ENCODE results near the gene RPAP3.
A peak's percentile ranks its signal among the peaks of the same experiment; 100 is the strongest.

Gene RPAP3

DNA sequence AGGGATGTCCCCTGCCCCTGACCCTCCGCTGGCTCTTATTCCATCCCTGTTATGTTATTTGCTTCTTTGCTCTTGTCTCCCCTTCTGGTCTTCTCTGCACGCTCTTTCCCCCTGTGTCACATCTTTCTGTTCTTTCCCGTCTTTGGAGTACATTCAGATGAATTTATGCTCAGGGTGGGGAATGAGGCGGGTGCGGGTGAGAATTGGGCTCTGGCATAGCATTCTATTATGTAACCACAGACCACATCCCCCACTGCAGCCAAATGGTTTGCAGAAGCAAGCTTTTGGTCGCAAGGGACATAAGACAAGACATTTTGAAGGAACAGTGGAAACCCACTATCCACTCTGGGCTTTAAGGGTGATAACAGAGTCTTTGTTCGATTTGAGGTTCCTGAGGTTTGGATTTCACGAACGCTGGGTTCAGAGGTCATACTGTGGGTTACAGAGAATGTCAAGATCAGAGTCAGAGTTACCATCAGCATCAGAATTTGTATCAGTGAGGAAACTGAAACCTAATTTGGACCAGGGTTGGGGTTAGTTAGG is 15.7 kb upstream of the RPAP3 start:
- no peak for DNase-seq (ENCODE audit: low spot score)

- no peak for DNase-seq (ENCODE audit: low spot score)
Observed at GRCh38 chr12:47718531-47718930, 12.7 kb upstream of the RPAP3 start.

DNA sequence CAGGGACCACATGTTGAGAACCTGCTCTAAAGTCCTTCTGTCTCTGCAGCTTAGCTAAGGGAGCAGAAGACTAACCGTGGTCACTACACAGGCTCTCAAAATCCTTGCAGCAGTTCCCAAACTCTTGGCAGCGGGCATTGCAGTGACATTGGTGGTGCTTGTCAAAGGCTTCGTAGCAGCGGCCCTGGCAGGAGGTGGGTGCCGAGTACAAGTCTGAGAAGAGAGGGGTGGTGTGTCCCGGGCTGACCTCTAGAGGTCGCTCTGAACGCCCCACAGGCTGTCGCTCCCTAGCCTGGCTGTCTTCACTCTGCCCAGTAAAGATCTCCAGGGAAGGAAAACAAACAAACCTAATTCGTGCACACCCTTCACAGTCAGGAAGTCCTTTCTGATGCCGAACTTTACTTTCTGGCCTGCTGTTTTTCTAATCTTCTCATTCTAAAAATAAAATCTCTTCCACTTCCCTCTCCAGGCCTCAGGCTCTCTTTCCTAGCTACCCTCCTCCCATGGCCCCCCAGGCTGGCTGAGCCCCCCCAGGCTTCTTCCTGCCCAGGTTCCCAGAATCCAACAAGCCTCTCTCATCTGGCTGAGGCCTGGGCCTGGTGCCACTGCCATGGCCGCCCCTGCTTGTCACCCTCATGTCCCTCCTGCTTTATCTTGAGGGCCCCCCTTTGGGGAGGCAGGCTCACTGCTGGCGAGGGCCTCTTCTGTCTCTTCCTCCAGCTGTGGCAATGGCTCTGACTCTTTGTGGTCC is 11.8 kb upstream of the RPAP3 start:
- DNase-seq (ENCODE audit: low spot score) = peak; percentile 95

DNA sequence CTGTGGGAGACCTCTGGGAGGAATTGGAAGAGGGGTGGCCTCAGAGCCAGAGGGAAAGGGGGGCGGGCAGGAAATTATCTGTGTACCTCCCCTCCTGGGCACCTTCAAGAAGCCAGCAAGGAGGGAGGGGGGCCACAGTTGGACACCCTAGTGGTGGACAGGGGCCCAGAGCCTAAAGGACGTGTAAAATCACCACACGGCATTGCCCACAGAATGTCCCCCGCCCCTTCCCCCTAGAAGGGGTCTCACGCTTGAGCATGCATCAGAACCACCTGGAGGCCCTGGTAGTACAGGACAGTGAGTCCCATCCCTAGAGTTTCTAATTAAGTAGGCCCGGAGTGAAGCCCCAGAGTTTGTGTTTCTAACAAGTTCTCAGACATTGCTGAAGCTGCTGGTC is 11.2 kb upstream of the RPAP3 start:
- DNase-seq (ENCODE audit: low spot score) = no peak

DNA sequence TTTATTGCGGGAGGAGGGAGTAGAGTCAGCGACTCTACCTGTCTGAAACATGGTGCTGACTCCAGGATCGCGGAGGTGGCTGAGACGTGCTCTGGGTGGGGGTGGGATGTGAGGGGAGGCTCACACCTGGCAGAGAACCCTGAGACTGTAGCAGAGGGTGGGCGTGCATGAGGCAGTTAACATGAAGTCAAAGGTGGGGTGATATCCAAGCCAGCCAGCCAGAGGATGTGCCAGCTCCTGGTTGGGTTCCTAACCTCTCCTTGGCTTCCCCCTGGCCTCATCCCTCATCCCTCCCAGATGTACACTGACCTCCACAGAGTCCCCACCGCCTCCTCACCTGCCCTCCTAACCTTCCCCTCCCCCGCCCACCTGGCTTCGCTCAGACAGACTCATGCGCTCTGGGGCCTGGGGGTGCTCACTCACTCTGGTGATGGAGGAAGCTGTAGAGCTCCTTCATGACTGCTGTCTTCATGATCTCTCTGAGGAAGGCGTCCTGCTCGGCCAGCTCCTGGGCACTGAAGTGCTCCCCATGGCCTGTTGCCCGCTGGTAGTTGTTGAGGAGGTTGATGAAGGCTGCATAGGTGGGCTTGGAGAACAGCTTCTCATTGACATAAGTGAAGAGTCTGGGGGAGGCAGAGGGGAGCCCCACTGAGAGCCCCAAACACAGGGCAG is 10.2 kb upstream of the RPAP3 start:
- no peak for DNase-seq (ENCODE audit: low spot score)

DNA sequence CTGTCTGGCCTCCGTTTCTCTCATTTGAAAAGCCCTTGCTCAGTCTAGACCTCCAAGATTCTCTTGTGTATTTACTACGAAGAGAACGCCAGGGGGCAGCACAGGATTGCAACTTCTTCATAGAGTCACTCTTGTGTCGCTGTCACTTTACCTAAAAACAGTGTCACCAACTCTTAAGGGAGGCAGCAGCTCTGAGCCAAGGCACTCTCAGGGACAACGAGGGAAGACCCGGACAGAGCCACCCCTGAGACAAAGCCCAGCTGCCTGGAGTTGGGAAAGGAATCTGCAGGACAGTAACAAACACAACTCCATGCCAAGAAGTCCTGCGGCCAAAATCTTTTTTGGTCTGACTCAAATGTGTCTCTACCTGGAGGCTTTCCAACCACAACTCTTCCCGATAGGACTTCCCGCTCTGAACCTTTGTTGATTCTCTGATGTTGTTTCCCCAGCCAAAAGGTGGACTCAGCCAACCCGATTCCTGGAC is 9.6 kb upstream of the RPAP3 start:
- peak; percentile 55 for DNase-seq (ENCODE audit: low spot score)

GRCh38 chr12:47714826-47715386 is 9.1 kb upstream of the RPAP3 start:
- DNase-seq (ENCODE audit: low spot score) = no peak

- no peak for DNase-seq (ENCODE audit: low spot score)
Observed at GRCh38 chr12:47712171-47712570, 6.3 kb upstream of the RPAP3 start.

DNA sequence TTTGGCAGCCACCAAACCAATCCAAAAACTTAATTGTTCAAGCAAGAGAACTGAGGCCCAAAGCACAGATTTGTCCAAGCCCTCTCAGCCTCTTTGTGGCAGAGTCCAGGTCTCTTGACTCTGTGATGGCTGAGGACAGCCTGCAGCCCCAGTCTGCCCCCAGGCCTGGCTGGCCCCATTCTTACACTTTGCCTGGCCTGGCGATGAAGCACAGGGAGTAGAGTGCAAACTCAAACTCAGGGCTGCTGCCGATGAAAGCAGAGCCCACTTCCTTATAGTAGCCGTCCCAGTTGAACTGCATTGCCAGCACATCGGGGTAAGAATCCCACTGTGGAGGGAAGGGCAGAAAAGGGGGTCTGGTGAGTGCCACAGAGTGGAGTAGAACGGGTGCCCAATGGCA is 5.6 kb upstream of the RPAP3 start:
- DNase-seq (ENCODE audit: low spot score) = no peak

- no peak for DNase-seq (ENCODE audit: low spot score)
Observed at GRCh38 chr12:47710278-47710677, 4.4 kb upstream of the RPAP3 start.

GRCh38 chr12:47709671-47710070 is 3.8 kb upstream of the RPAP3 start:
- DNase-seq (ENCODE audit: low spot score) = no peak

- no peak for DNase-seq (ENCODE audit: low spot score)
Observed at GRCh38 chr12:47709237-47709636, 3.4 kb upstream of the RPAP3 start.

GRCh38 chr12:47707905-47708543 is 2.2 kb upstream of the RPAP3 start:
- DNase-seq (ENCODE audit: low spot score) = no peak

GRCh38 chr12:47707355-47707754 is 1.5 kb upstream of the RPAP3 start:
- DNase-seq (ENCODE audit: low spot score) = no peak

DNA sequence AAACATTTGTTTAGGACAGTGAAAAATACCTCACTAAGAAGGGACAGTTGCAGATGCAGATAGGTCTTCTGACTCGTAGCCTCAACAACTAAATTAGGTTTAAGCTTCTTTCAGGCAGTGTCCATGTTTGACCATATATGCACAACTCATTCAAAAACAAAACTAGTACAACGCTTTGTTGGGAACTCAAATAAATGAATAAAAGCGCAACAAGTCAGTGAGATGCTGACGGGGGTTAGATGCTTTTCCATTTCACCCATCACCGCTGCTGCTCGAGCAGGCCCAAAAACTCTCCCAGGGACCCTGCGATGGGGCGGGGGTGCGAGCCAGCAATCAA is 633 bp downstream of the RPAP3 start:
- DNase-seq (ENCODE audit: low spot score) = no peak

DNA sequence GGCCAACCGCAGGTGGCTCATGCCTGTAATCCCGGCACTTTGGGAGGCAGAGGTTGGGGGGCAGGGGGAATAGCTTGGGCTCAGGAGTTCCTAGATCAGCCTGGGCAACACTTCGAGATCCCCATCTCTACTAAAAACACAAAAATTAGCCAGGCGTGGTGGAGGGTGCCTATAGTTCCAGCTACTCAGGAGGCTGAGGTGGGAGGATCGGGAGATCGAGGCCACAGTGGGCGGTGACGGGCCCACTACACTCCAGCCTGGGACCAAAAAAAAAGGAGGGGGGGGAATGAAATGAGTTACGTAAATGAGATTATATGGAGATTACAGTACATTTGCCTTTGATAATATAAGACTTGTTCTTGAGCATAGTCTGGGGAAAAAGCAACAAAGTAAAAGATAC is 1.1 kb downstream of the RPAP3 start:
- no peak for DNase-seq (ENCODE audit: low spot score)

DNA sequence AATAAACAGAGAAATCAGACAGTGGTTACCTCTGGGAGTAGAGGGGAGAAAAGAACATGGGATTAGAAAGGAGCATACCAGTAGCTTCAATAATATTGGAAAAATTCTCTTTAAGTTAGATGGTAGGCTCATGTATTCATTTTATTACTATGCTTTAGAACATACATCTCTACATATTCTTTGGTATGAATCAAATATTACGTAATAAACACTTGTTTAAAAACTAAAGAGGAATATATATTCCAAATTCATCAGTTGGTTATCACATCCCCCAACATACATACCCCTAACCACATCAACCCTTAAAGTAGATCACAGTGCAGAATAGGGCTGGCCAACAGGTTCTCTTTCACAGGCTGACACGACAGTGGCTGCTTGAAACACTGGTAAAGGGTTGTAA is 5.6 kb downstream of the RPAP3 start:
- DNase-seq (ENCODE audit: low spot score) = no peak

GRCh38 chr12:47698631-47699030 is 7.2 kb downstream of the RPAP3 start:
- DNase-seq (ENCODE audit: low spot score) = no peak

GRCh38 chr12:47698055-47698454 is 7.8 kb downstream of the RPAP3 start:
- no peak for DNase-seq (ENCODE audit: low spot score)

DNA sequence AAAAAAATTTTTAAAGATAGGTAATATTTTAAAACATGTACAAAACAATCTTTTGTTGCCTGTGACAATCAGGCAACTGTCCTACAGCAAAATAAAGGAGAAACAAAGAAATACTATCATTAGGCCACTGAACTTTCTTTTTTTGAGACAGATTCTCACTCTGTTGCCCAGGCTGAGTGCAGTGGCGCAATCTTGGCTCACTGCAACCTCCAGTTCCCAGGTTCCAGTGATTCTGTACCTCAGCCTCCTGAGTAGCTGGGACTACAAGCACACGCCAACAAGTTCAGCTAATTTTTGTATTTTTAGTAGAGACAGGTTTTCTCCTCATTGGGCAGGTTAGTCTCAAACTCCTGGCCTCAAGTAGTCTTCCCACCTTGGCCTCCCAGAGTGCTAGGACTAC is 16.6 kb downstream of the RPAP3 start:
- no peak for DNase-seq (ENCODE audit: low spot score)

- no peak for DNase-seq (ENCODE audit: low spot score)
Observed at GRCh38 chr12:47687636-47688035, 18.2 kb downstream of the RPAP3 start.

- DNase-seq (ENCODE audit: low spot score) = peak; percentile 37
Observed at GRCh38 chr12:47686645-47687240, 19.1 kb downstream of the RPAP3 start.

Measured in hepatic stellate cell (primary cell).